NCI-H1694 (cell line): Measurements from ENCODE around the gene NR1D1.
A peak's percentile ranks its signal among the peaks of the same experiment; 100 is the strongest.

ENCODE experiments used
- DNase-seq: peaks from one replicate; lab custom pipeline; 2025; lab: John Stamatoyannopoulos, UW

NR1D1 gene

GRCh38 chr17:40075201-40075941, 25.0 kb downstream of the NR1D1 start:
- peak; percentile 72 for DNase-seq

GRCh38 chr17:40074871-40075200, 25.6 kb downstream of the NR1D1 start:
- DNase-seq = no peak

- no peak for DNase-seq
These were observed 26.2 kb downstream of the NR1D1 start for GRCh38 chr17:40074175-40074512.

GRCh38 chr17:40073454-40074174, 26.8 kb downstream of the NR1D1 start:
- DNase-seq = no peak

- DNase-seq = no peak
These were observed 27.5 kb downstream of the NR1D1 start for GRCh38 chr17:40072735-40073346.

- peak; percentile 86 for DNase-seq
These were observed 28.2 kb downstream of the NR1D1 start for GRCh38 chr17:40072040-40072734.

- no peak for DNase-seq
These were observed 28.9 kb downstream of the NR1D1 start for GRCh38 chr17:40071313-40072039.

- peak; percentile 73 for DNase-seq
These were observed 29.6 kb downstream of the NR1D1 start for GRCh38 chr17:40070709-40071312.

- DNase-seq = peak; percentile 72
These were observed 30.4 kb downstream of the NR1D1 start for GRCh38 chr17:40069751-40070708.

GRCh38 chr17:40068917-40069750, 31.3 kb downstream of the NR1D1 start:
- peak; percentile 74 for DNase-seq

GRCh38 chr17:40068584-40068916, 31.8 kb downstream of the NR1D1 start:
- DNase-seq = peak; percentile 68

GRCh38 chr17:40068129-40068581, 32.2 kb downstream of the NR1D1 start:
- DNase-seq = no peak

GRCh38 chr17:40067710-40068109, 32.7 kb downstream of the NR1D1 start:
- no peak for DNase-seq

- no peak for DNase-seq
These were observed 34.4 kb downstream of the NR1D1 start for GRCh38 chr17:40065769-40066510.

- DNase-seq = no peak
These were observed 35.2 kb downstream of the NR1D1 start for GRCh38 chr17:40064971-40065768.

GRCh38 chr17:40063901-40064531, 36.4 kb downstream of the NR1D1 start:
- no peak for DNase-seq

- DNase-seq = no peak
These were observed 37.1 kb downstream of the NR1D1 start for GRCh38 chr17:40063187-40063771.
